GM19025 (cell line): ENCODE data around the gene MAML1.
A peak's percentile ranks its signal among the peaks of the same experiment; 100 is the strongest.

Experiments
- ATAC-seq: cut with Tn5 transposase; IDR thresholded peaks from one replicate; pipeline ENCODE4 v1.9.1; 2021; ENCODE audit warnings: mild to moderate bottlenecking, low read depth, moderate library complexity; ENCODE audit not compliant: unreplicated experiment

MAML1 gene

DNA sequence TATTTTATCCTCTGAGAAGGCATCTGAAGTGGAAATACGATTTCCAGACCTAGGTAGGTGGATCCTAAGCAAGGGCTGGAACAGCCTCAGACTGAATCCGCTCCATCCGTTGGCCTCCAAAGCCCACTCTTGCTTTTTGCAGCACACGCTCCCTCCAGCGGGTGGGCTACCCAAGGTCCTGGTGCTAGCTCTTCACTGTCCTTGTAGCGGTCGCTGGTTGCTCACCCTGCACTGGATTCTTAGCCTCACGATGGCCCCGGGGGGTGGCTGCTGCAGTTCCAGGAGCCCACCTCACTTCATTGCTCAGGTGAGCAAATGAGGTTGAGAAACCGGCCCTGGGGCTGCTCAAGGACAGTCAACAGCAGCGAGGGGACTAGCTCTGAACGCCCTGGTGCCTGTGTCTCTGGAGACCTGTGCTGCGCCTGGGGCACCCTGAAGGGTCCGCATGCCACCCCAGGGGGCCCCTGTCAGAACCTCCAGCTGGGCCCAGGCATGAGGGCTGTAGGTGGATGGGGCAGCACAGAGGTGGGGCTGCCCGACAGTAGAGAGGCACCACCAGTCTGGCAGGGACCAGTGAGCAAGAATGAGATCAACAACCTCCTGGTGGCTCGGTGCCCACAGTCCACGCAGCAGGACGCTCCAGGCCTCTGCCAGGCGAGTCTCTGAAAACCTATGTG, 69.7 kb downstream of the MAML1 start:
- ATAC-seq: no peak

DNA sequence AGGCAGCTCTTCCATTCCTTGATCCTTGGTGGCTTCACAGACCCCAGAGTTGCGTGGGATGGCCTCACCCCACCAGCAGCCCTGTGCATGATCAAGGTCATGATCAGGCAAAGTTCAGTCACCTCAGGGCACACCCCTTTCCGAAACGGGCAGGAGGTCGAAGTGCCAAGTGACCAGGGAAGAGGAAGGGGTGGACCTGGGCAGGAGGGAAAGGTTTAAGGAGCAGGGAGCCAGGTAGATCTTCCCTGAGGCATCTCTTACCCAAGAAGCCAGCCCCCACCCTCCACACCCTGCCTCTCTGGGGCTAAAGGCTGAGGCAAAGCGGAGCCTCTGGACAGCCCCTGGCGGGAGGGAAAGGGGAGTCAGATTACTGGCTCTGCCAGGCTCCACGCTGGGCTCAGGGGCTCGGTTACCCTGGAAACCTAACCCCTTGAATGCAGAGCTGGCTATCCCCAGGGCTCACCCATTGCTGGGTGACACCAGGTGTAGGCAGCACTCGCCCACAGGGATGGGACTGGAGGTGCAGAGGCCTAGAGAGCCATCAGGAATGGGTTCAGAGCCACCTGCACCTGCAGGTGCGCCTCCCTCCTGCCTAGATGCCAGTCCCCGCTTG, 70.4 kb downstream of the MAML1 start:
- ATAC-seq: no peak

DNA sequence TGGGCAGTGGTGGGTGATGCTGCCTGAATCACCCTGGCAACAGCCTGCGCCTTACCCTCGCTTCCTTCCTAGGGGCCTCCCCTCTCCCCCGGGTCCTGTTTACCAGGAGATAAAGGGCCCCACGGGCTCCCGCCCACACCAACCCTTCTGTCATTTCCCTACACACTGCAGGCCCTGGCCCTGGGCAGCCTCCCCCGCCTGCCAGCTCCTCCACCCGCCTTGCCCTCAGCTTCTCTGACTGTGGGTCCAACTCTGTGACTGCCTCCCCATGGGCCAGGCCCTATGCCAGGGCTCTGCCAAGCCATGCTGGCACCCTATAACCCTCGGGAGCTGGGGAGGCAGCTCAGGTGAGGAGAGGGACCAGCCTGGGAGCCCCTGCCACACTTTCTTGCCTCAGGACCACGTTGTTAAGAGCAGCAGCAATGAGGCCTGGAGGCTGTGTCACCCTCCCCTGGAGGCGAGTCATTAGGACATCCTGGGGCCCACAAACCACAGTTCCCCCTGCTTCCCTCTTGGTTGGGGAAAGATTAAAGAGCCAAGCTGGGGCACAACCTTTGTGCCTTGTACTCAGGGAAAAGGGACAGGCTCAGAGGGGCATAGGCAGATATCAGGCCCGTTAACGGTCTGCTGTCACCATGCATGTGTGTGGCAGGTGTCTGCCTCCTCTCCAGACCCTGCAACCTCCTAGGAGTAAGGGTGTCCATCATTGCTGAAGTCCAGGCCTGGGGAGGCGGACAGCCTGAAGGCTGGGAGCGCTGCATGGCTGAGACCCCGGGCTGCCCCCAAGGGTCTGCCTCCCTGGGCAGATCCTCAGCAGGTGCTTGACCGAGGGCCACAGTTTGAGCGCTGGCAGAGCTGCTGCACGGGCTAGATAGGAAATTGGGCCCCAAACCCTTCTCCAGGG, 71.3 kb downstream of the MAML1 start:
- no peak for ATAC-seq

DNA sequence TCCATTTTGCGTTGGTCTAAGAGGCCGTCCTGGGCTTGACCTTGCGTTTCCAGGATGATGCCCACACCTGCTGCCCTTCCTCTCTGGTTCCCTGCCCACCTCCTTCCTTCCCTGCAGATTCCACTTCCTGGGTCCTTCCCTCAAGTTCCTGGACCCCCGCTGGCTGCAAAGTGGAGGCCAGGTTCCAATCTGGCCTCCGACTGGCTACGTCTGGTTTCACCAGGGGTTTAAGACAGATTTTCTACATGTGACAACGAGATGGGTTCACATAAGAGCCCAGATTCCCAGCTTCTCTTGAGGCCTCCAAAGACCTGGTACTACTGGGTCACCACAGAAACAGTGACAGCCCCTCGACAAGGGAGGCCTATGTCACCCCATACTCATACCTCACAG, 71.9 kb downstream of the MAML1 start:
- no peak for ATAC-seq

DNA sequence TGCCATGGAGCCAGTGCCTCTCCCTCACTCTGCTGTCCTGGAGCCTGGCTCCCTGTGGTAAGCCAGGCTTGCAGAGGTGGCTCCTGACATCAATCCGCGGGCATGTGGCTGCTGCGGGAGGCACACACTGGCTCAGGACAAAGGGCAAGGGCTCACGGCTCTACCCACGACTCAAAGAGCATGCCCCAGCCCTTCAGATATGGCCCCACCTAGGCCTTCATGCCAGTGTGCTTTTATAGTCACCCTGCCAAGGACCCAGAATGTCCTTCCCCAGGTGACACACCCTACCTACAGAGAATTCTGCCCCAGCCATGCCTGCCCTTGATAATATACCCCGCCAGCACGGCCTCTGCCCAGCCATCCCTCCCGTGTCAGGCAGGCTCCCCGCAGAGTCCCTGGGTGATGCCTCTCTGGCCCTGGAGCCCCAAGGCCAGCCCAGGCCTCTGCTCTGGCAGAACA, 72.5 kb downstream of the MAML1 start:
- ATAC-seq: no peak

DNA sequence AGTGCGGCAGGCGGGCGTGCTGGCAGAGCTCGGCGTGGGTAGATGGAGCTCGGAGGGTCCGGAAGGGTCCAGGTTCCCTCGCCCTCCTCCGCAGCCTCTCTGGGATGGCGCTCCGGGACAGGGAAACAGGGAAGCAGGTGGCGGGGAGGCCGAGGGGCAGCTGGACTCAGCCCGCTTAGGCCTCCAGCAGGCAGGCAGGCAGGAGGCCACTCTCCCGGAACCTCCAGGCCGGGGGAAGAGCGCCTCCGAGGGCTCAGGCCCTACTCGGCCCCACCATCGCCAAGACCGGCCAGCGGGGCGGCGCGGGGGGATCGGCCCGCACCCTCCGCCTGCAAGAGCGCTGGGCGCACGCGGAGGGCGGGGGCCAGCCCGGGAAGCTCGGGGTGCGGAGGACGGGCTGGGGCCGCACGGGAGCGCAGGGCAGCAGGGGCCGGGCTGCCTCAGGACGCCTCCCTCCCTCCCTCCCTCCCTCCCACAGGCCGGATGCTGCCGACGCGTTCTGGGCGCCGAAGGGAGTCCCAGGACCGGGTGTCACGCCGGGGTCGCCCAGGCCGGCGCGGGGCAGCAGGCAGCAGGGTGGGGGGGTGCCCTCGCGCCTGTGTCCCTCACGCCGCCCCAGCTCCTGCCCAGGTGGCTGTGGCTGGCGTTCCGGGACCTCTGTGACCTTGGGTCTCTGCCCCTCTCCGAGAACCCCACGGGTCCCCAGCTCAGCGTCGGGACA, 73.1 kb downstream of the MAML1 start:
- peak; percentile 17 for ATAC-seq

DNA sequence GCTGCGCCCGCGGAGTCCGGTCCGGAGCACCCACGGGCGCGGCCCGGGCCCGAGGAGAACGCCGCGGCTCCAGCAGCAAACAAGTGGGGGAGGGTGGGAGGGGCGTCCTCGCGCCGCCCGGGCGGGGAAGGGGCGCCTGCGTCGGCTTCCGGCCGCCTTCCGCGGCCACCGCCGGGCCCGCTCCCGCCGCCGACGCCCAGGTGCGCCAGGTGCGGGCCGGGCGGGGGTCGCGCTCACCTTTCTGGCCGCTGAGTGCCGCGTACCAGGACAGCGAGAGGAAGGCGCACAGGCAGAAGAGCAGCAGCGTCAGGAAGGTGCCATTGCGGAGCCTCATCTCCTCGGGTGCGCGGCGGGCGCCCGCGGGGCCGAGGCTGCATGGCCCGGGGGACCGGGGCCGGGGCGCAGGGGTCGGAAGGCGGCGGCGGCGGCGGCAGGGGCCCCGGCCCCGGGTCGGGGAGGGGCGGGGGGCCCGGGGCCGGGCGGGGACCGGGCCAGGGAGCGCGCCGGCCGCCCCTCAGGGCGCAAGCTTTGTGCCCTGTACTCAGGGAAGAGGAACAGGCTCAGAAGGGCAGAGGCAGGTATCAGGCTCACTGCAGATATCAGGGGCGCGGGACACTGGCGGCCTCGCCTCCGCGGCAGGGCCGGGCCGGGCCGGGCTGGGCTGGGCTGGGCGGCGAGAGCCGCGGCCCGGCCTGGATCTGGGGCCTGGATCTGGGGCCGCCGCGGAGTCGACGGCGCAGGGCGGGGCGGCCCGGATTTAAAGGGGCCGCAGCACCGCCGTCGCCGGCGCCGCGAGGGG, 73.8 kb downstream of the MAML1 start, which contains the start of gene MGAT4B:
Gene MGAT4B, minus strand, starts transcription at position 617 of the 799 bp plus-strand sequence. Its CDS starts 283 bp downstream, at position 334.
- peak; percentile 72 for ATAC-seq

DNA sequence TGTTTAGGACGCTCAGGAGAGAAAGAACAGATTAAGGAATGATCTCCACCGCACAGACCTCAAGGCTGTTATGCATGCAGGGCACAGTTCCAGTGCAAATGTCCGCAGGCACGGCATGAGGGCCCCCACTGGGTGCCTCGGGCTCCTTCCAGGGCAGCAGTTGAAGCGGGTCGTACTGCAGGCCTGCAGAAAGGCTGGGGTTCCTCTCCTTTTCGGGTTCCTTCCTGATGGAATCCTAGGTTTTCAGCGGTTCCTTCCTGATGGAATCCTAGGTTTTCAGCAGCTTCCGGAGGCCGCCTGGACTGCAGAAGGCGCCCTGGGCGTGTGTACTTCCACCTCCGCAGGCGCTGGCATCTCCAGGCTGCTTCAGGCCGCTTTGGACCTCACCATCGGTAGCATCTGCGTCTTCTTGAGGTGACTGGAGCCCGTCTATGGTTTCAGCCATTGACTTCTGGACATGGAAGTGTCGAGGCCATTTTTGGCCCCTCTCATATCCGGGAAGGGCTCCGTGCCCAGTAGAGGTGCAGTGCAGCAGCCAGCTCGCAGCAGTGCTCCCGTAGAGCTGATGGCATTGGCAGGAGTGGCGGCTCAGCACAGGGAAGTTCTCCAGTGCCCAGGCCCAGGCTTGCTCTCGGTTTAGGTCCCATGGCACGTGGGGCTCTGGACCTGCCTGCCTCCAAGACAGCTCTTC, 79.7 kb downstream of the MAML1 start:
- ATAC-seq: no peak

DNA sequence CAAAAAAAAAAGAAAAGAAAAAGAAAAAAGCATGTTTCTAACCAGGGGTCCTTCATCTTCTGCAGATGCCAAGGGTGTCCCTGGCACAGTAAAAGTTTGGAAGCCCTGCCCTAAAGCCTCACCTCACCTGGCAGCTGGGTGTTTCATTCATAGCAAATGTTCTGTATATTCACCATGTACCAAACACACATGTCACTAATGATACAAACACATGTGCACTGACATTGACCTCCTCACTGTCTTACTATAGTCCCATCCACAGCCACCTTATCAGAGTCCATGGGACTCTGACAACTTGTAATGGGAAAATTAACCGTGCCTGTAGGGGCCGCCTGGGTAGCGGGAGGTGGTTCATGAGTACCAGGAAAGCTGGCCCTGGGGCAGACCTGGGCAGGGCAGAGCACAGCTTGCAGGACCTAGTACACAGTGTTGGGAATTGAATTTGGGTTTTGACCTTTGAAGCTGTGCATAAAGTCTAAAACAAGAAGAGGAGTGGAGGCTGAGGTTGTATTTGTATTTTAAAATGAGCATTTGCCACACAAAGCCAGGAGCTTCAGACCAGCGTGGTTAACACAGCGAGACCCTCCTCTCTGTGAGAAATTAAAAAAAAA, 80.5 kb downstream of the MAML1 start:
- no peak for ATAC-seq

DNA sequence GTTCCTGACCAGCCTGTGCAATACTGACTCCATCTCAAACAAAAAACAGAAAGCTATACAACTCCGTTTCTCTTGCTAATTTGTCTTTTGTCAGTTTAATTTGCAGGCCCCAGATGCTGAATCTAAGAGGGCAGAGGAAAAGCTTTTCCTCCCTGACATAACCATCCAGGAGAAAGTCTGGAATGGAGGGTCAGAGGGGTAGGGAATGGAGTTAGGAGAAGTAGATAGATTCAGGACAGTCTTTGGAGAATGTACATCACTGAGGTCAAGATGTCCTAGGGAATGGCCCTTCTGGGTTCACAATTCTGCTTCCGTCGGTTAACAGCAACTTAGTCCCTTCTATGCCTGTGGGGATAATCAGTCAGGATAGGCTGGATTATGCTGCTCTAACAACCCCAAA, 81.5 kb downstream of the MAML1 start:
- no peak for ATAC-seq

DNA sequence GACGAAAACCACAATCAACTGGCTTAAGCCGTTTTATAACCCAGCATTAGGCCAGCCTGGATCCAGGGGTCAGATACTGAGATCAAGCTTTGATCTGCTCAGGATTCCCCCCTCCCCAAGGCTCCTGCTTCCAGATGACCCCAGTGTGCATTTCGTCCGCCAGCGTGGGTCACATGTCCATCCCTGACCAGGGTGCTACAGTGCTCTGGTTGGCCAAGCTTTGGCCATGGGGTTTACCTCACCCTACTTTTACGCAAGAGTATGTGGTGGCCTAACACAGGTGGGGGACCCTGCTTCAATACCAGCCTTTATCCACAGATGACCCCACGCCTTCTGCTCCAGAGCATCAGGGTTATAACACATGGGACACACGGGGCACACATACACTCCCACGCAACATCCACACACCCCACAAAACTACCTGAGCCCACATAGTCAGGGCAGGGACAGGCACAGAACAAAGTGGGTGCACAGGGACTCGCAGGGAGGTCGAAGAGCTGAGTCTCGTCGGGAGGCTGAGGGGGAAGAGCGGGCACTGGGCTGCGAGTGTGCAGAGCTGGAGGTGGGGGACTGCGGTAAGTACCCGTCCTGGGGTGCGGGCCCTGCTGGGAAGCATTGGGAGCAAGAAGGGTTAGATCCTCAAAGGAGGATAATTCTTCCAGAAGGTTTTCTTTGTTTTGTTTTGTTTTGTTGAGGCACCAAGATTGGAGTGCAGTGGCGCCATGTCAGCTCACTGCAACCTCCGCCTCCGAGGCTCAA, 83.0 kb downstream of the MAML1 start:
- no peak for ATAC-seq

DNA sequence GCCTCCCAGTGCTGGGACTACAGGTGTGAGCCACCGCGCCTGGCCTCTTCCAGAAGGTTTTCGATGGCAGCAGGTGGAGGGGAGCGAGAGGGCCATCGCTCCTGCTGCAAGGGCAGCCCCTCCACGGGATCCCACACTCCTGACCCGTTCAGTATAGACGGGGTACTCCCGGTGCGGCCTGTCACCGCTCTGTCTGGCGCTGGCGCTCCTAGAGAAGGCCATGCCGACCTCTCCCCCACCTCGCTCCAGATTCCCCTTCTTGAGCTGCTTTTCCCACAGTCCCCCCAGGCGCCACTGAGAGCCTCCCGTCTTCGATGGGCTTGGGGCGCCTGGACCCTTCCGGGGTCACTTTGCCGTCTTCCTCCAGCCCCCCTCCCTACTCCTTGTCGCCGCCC, 83.8 kb downstream of the MAML1 start:
- no peak for ATAC-seq

DNA sequence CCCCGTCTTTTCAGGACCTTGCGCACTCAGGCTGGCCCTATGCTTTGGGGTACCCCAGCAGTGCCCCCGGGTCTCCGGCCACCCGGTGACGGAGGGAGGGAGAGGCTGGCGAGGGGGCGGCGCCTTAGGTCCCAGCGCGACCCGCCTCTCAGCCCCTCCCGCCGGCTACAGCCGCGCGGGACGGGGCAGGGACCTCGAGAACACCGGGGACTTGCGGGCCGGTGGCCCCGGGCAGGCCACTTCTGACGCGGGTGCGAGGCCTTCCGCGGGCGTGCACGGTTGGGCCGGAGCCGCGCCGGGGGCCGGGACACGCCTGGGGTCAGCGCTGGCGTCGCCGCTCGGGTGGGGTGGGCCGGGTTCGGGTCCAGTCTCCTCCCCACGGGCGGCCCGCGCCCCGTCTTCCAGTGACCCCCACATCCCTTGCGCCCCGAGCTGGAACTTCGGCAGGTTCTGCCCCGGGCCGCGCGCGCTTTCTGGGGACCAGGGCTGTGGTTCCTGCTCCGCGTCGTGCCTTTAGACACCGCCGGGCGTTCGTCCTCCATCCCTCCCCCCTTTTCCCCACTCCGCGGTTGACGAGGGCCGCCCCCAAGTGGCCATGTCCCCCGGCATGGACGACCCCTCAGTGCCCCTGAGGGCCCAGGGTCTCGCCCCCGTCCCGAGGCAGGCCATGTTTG, 84.3 kb downstream of the MAML1 start:
- no peak for ATAC-seq

DNA sequence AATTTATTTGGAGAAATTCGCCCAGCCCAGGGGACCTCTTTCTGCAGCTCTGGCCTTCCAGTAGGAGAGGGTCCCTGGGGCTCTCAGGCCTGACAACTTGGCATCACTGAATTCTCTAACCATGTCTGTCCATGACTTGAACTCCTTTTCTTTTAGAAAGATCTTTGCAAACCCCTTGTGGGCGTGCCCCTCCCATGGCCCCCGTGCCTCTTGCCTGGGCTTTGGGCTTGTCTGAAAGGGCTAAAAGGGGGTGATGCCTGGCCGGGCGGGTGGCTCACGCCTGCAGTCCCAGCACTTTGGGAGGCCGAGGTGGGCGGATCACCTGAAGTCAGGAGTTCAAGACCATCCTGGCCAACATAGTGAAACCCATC, 84.8 kb downstream of the MAML1 start:
- no peak for ATAC-seq

DNA sequence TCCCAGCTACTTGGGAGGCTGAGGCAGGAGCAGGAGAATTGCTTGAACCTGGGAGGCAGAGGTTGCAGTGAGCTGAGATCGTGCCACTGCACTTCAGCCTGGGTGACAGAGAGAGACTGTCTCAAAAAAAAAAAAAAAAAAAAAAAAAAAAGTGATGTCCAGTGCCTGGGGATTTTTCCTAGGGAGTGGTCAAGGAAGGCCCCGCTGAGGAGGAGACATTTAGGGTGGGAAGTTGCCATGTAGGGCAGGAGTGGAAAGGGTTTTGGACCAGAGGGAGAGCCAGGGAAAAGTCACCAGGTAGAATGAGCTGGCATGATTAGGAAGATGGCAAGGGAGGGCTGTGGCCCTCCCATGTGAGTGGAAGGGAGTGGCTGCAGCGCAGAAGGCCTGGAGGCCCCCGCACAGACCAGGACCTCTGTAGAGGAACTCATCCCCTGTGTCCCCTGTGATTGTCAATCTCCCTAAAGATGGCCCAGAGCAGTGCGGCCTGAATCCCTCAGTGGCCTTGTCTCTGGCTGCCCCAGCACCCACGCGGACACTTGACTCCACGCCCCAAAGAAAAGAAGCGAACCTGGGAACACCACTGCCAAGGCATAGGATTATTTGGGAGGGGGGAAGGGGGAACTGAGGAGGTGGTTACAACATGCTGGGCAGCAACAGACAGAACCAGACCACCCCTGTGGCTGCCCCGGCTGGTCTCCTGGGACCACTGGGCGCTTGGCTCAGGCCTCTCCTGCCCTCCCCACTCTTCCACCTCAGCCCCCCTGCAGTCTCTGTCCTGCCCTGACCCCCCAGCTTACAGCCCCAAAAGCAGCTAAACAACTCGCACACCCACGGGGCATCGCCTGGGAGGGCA, 85.5 kb downstream of the MAML1 start:
- no peak for ATAC-seq

DNA sequence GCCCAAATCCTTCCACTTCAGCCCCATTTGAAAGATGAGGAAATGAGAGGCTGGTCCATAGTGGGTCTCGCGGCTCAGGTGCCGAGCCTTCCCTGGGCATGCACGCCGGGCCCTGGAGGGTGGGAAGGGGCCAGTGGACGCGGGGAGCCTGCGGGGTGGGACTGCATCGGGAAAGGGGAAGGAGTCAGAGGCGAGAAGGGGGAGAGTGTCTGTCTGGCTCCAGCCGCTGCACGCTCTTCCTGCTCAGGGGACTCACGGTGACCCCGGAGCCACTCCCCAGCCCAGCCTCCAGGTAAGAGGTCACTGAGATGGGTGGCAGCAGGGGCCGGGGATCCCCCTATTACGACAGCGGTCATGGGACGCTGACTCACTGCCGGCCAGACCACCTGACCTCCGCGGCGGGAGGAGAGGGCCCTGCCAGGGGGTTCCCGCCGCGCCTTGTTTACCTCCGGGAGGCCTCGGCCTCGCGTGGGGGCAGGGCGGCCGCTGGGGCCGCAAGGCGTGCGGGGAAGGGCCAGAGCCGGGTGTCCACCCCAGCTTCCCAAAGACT, 86.2 kb downstream of the MAML1 start:
- ATAC-seq: peak; percentile 57
